Measurements from ENCODE around the gene LRRFIP1. TPM values are rescaled to one million over a fixed set of nuclear protein-coding genes. Genes with fewer than 3 reads are reported as not detected.
"Not testable (repeated sequence)": the region's sequence is repeated elsewhere in the genome, so short reads cannot be mapped to it uniquely, and the experiment has no call there.

LRRFIP1 gene
- total and polyA plus RNA-seq, 12 donors: 18.7 to 79.7 (median 51.8) TPM

DNA sequence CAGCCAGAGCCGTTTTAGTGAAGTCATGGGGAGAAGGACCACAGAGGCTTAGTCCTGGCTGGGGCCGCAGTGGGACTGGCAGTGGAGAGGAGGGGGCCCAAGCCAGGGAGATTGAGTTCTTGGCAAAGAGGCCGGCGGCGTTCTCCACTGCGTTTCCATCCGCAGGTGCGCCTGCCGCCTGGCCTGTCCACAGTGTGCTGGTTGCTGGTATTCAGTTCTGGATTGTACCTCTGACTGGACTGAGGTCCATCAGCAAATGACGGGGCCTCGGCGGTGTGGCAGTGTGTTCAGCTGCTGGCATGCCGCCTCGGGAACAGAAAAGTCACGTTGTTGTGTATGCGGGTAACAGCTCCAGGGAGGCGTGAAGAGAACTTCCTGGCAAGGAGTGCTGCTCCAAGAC lies 36.8 kb downstream of the LRRFIP1 start:
- peaks cover 5 to 16% of the 10 kb centered on the region in 2 donors for H3K4me1 ChIP-seq (replicated peaks in 1 of 2)
- TF ChIP-seq, protein P1, sequence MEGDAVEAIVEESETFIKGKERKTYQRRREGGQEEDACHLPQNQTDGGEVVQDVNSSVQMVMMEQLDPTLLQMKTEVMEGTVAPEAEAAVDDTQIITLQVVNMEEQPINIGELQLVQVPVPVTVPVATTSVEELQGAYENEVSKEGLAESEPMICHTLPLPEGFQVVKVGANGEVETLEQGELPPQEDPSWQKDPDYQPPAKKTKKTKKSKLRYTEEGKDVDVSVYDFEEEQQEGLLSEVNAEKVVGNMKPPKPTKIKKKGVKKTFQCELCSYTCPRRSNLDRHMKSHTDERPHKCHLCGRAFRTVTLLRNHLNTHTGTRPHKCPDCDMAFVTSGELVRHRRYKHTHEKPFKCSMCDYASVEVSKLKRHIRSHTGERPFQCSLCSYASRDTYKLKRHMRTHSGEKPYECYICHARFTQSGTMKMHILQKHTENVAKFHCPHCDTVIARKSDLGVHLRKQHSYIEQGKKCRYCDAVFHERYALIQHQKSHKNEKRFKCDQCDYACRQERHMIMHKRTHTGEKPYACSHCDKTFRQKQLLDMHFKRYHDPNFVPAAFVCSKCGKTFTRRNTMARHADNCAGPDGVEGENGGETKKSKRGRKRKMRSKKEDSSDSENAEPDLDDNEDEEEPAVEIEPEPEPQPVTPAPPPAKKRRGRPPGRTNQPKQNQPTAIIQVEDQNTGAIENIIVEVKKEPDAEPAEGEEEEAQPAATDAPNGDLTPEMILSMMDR (IDR thresholded peaks at IDR 0.05): no peak
- TF ChIP-seq POLR2A (IDR thresholded peaks at IDR 0.05): no peak
- H3K27me3 ChIP-seq: no peaks in the 10 kb centered on the region
- no peak overlapping the region for H3K27ac ChIP-seq
- no peak overlapping the region for H3K4me3 ChIP-seq
- peak in 2 of 7 donors; percentile 21 to 53 for DNase-seq
- H3K9me3 ChIP-seq (replicated peaks in 1 of 3): no peaks in the 10 kb centered on the region
- WGBS, 4 donors: 87 to 95% (median 91%) methylated on average over 17 of the region's 17 CpGs
- H3K36me3 ChIP-seq (replicated peaks in 1 of 2): no peaks in the 10 kb centered on the region
- intact Hi-C loops (cut with DNase I): loop anchor here in 1 of 2 donors (10.0 kb wide), 1 partner anchor 69 kb away; the partner anchor contains the start of gene RAB17

DNA sequence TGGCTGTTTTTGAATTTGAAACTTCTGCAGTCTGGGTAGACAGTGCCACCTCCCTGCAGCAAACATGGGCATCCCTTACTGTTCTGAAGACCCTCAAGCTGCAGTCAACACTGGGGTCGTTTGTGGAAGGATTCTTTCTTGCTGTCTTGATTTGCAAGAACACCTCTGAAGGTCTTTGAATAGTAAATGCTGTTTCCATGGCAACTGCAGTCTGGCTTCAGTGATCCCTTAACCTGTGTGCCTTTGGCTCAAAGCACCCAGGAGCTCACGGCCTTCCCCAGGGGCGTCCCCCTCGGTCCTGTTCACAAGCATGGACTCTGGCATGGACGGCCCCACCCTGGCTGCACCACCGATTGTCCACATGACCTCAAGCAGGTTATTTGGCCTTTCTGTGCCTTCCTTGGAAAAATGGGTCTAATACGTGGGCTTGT lies 38.3 kb downstream of the LRRFIP1 start:
- DNase-seq: peak in 1 of 7 donors; percentile 46
- 72 to 82% (median 77%) methylated on average over 6 to 7 of the region's 7 CpGs for WGBS, 4 donors
- no peaks in the 10 kb centered on the region for H3K36me3 ChIP-seq (replicated peaks in 1 of 2)
- H3K4me1 ChIP-seq (replicated peaks in 1 of 2): peaks cover 5 to 16% of the 10 kb centered on the region in 2 donors
- no peaks in the 10 kb centered on the region for H3K9me3 ChIP-seq (replicated peaks in 1 of 3)
- no peak overlapping the region for H3K4me3 ChIP-seq
- TF ChIP-seq, protein P1 (IDR thresholded peaks at IDR 0.05): no peak
- no peak for TF ChIP-seq POLR2A (IDR thresholded peaks at IDR 0.05)
- intact Hi-C loops (cut with DNase I): loop anchor here in 1 of 2 donors (10.0 kb wide), 1 partner anchor 71 kb away; the partner anchor contains the start of gene RAB17
- no peaks in the 10 kb centered on the region for H3K27me3 ChIP-seq
- H3K27ac ChIP-seq: no peak overlapping the region

DNA sequence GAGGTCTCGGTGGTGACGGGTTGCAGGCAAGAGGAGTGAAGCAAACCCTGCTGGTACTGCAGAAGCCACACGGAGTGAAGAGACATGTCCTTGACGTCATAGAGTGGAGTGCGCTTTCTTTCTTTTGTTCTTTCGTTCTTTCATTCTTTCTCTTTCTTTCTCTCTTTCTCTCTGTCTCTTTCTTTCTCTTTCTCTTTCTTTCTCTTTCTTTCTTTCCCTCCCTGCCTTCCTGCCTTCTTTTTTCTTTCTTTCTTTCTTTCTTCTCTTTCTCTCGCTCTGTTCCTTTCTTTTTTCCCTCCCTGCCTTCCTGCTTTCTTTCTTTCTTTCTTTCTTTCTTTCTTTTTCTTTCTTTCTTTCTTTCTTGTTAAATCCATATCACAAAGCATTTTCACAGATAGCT lies 39.2 kb downstream of the LRRFIP1 start:
- Histone ChIP-seq H3K36me3 (replicated peaks in 1 of 2) (no peaks in the 10 kb centered on the region), H3K4me1 (replicated peaks in 1 of 2) (peaks cover 5 to 16% of the 10 kb centered on the region in 2 donors), H3K9me3 (replicated peaks in 1 of 3) (no peaks in the 10 kb centered on the region), H3K27me3 (no peaks in the 10 kb centered on the region), H3K27ac (no peak overlapping the region), H3K4me3 (no peak overlapping the region)
- no peak for DNase-seq
- 78 to 95% (median 83%) methylated on average over 7 of the region's 7 CpGs for WGBS, 4 donors
- TF ChIP-seq, protein P1 (IDR thresholded peaks at IDR 0.05): no peak
- no peak for TF ChIP-seq POLR2A (IDR thresholded peaks at IDR 0.05)
- intact Hi-C loops (cut with DNase I): loop anchor here in 1 of 2 donors (10.0 kb wide), 1 partner anchor 72 kb away; the partner anchor contains the start of gene RAB17

DNA sequence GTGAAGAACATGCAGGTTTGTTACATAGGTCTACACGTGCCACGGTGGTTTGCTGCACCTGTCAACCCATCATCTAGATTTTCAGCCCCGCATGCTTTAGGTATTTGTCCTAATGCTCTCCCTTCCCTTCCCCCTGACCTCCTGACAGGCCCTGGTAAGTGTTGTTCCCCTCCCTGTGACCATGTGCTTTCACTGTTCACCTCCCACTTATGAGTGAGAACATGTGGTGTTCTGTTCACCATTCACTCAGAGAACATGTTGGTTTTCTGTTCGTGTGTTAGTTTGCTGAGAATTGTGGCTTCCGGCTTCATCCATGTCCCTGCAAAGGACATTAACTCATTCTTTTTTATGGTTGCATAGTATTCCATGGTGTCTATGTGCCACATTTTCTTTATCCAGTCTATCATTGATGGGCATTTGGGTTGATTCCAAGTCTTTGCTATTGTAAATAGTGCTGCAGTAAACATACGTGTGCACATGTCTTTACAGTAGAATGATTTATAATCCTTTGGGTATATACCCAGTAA lies 39.7 kb downstream of the LRRFIP1 start:
- H3K9me3 ChIP-seq (replicated peaks in 1 of 3); H3K27ac ChIP-seq; H3K27me3 ChIP-seq; H3K4me3 ChIP-seq; DNase-seq; H3K36me3 ChIP-seq (replicated peaks in 1 of 2): not testable (repeated sequence)
- 94% methylated on average over 6 of the region's 6 CpGs for whole genome bisulfite sequencing, 4 donors
- H3K4me1 ChIP-seq (replicated peaks in 1 of 2): peaks cover 5 to 13% of the 10 kb centered on the region in 2 donors
- intact Hi-C loops (cut with DNase I): loop anchor here in 1 of 2 donors (10.0 kb wide), 1 partner anchor 72 kb away; the partner anchor contains the start of gene RAB17

DNA sequence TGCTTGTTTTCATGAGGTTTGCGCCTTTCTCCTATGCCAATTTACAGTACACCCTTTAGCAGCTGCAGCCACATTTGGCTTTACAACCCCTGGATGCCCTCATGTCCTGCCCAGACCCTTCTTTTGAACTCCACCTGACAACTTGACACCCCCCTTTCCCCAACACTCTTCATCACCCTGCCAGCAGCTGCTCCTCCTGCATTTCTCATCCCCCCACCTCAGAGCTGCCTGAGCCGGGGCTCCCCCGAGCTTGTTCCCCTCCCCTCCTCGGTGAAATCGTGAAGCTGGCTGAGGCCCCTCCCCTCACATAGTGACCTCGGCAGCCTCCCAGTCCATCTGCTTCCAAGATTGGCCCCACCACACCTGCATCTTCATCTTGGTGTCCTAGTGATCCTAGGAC lies 40.5 kb downstream of the LRRFIP1 start:
- intact Hi-C loops (cut with DNase I): loop anchor here in 1 of 2 donors (10.0 kb wide), 1 partner anchor 73 kb away; the partner anchor contains the start of gene RAB17
- Histone ChIP-seq H3K27me3 (no peaks in the 10 kb centered on the region), H3K27ac (no peak overlapping the region), H3K36me3 (replicated peaks in 1 of 2) (no peaks in the 10 kb centered on the region), H3K9me3 (replicated peaks in 1 of 3) (no peaks in the 10 kb centered on the region), H3K4me1 (replicated peaks in 1 of 2) (peaks cover 2 to 10% of the 10 kb centered on the region in 2 donors), H3K4me3 (no peak overlapping the region)
- peak in 2 of 7 donors; percentile 15 to 39 for DNase-seq
- WGBS, 4 donors: 75 to 79% (median 75%) methylated on average over 6 of the region's 6 CpGs
- TF ChIP-seq, protein P1 (IDR thresholded peaks at IDR 0.05): no peak
- TF ChIP-seq POLR2A (IDR thresholded peaks at IDR 0.05): no peak

Measured in adrenal gland (tissue), 12 donors.